Neuronal stem cell (in vitro differentiated cells): ENCODE data around the gene SNX19.

Experiments
- DNase-seq: peaks from one replicate; pipeline ENCODE4 v3.0.0-alpha.2; 2013; ENCODE audit warnings: low spot score
- H2AFZ ChIP-seq: one replicate; pipeline ENCODE4 v1.6.1; 2013; ENCODE audit warnings: mild to moderate bottlenecking, low read length, inconsistent platforms
- H2AK5ac ChIP-seq: 2 replicates; pipeline ENCODE4 v1.6.1; 2013; ENCODE audit warnings: low read depth, mild to moderate bottlenecking, inconsistent platforms, low read length, moderate library complexity, mixed read lengths
- H2BK120ac ChIP-seq: 2 replicates; pipeline ENCODE4 v1.6.1; 2013; ENCODE audit warnings: low read depth, mild to moderate bottlenecking, inconsistent platforms, low read length, moderate library complexity, mixed read lengths
- H2BK12ac ChIP-seq: one replicate; pipeline ENCODE4 v1.6.1; 2013; ENCODE audit warnings: low read length, inconsistent platforms
- H2BK15ac ChIP-seq: 2 replicates; pipeline ENCODE4 v1.6.1; 2013; ENCODE audit warnings: mild to moderate bottlenecking, low read length, inconsistent platforms, mixed read lengths
- H2BK5ac ChIP-seq: one replicate; pipeline ENCODE4 v1.6.1; 2013; ENCODE audit warnings: inconsistent platforms, mild to moderate bottlenecking, low read length, moderate library complexity
- H3K14ac ChIP-seq: one replicate; pipeline ENCODE4 v1.6.1; 2013; ENCODE audit warnings: low read length, inconsistent platforms
- H3K18ac ChIP-seq: 2 replicates; pipeline ENCODE4 v1.6.1; 2013; ENCODE audit warnings: low read length, inconsistent platforms
- H3K23ac ChIP-seq: 2 replicates; pipeline ENCODE4 v1.6.1; 2013; ENCODE audit warnings: low read depth, mild to moderate bottlenecking, mixed read lengths, low read length, inconsistent platforms; ENCODE audit not compliant: poor library complexity
- H3K27ac ChIP-seq: replicated peaks from 3 replicates; pipeline ENCODE4 v1.5.1; 2013; ENCODE audit warnings: low read length, inconsistent platforms
- H3K27me3 ChIP-seq, 3 experiments: 2 replicates each; pipeline ENCODE4 v1.6.1; 2013; ENCODE audit warnings: low read length in 3 of 3, mild to moderate bottlenecking in 2 of 3, inconsistent platforms in 1 of 3, low read depth in 1 of 3, mixed read lengths in 1 of 3, moderate library complexity in 1 of 3; ENCODE audit not compliant: control insufficient read depth in 3 of 3, insufficient read depth in 3 of 3
- H3K36me3 ChIP-seq, 2 donors: replicated peaks in 1 of 2; 2 replicates each; pipeline ENCODE4 v1.6.1; 2013; ENCODE audit warnings: low read length in 2 of 2; ENCODE audit not compliant: control insufficient read depth in 2 of 2, insufficient read depth in 2 of 2
- H3K4ac ChIP-seq: 2 replicates; pipeline ENCODE4 v1.6.1; 2013; ENCODE audit warnings: inconsistent platforms, mild to moderate bottlenecking, low read length, moderate library complexity
- H3K4me1 ChIP-seq, 2 donors: 1 replicate in 1 of 2; 2 replicates in 1 of 2; pipeline ENCODE4 v1.6.1; 2013; ENCODE audit warnings: low read length in 2 of 2, low read depth in 1 of 2; ENCODE audit not compliant: control insufficient read depth in 2 of 2, insufficient read depth in 1 of 2
- H3K4me2 ChIP-seq: one replicate; pipeline ENCODE4 v1.6.1; 2013; ENCODE audit warnings: mild to moderate bottlenecking, low read length, inconsistent platforms; ENCODE audit not compliant: insufficient read depth, poor library complexity, severe bottlenecking
- H3K4me3 ChIP-seq, 2 donors: 2 replicates each; pipeline ENCODE4 v1.5.1; 2013; ENCODE audit warnings: low read length in 2 of 2, mild to moderate bottlenecking in 2 of 2, inconsistent platforms in 1 of 2, moderate library complexity in 1 of 2
- H3K79me1 ChIP-seq: one replicate; pipeline ENCODE4 v1.6.1; 2013; ENCODE audit warnings: low read depth, mild to moderate bottlenecking, inconsistent platforms, low read length, moderate library complexity
- H3K9ac ChIP-seq: one replicate; pipeline ENCODE4 v1.6.1; 2013; ENCODE audit warnings: mild to moderate bottlenecking, low read depth, low read length, inconsistent platforms; ENCODE audit not compliant: poor library complexity
- H3K9me3 ChIP-seq, 2 donors: replicated peaks in 1 of 2; 2 replicates each; pipeline versions ENCODE3 to v1.6.1; 2013; ENCODE audit warnings: low read length in 2 of 2, mild to moderate bottlenecking in 2 of 2, inconsistent platforms in 1 of 2, low read depth in 1 of 2, mixed read lengths in 1 of 2, moderate library complexity in 1 of 2; ENCODE audit not compliant: control insufficient read depth in 2 of 2, insufficient read depth in 1 of 2
- H4K8ac ChIP-seq: one replicate; pipeline ENCODE4 v1.6.1; 2013; ENCODE audit warnings: low read depth, mild to moderate bottlenecking, inconsistent platforms, low read length, moderate library complexity
- H4K91ac ChIP-seq: one replicate; pipeline ENCODE4 v1.6.1; 2013; ENCODE audit warnings: low read length, low read depth, mild to moderate bottlenecking, inconsistent platforms; ENCODE audit not compliant: poor library complexity
- WGBS, 2 donors: extraction: QIAGEN DNeasy Blood & Tissue Kit; methylation state at CpG; one replicate each; pipeline ENCODE4 v1.1.7; 2013; ENCODE audit warnings: missing lambda C conversion rate in 2 of 2, mixed read lengths in 1 of 2; ENCODE audit not compliant: insufficient read length in 2 of 2, insufficient replicate concordance in 1 of 2; ENCODE audit errors: extremely low coverage in 2 of 2; 5-methylcytosine and 5-hydroxymethylcytosine counted together

Gene SNX19

DNA sequence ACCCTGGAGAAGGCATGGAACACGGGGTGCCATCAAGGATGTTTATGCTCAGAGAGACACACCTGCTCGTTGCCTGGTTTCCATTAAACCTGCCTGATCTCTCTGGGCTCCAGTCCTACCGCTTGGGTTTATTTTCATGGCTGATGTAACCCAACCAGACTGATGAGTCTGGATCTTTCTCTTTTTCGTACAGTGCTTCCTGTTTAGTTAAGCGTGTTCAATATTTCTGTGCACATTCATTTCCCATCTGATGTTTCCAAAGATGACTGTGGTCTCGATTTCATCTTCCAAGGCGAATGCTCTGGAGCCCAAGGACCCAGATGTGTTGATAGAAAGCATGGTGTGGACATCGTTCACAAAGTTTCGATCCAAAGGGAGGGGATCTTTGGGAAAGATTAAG, 84.3 kb downstream of the SNX19 start:
- H3K27me3 ChIP-seq = peaks cover 0 to 14% (median 0%) of the 10 kb centered on the region in 3 experiments

GRCh38 chr11:130831506-130831905, 84.8 kb downstream of the SNX19 start:
- H4K91ac ChIP-seq = no peak overlapping the region
- H4K8ac ChIP-seq = no peak overlapping the region
- WGBS, 2 donors = no CpG with 5 or more reads among the region's 7 CpGs
- H3K9me3 ChIP-seq = no peaks in the 10 kb centered on the region
- H2BK120ac ChIP-seq = no peak overlapping the region
- no peak overlapping the region for H3K4me2 ChIP-seq
- H3K9ac ChIP-seq = no peak overlapping the region
- H3K4me1 ChIP-seq = peaks cover 9 to 10% of the 10 kb centered on the region in 2 donors
- H3K79me1 ChIP-seq = no peaks in the 10 kb centered on the region
- H2BK12ac ChIP-seq = no peak overlapping the region
- H3K23ac ChIP-seq = no peak overlapping the region
- no peaks in the 10 kb centered on the region for H3K36me3 ChIP-seq
- H3K27ac ChIP-seq = no peak overlapping the region
- no peak overlapping the region for H3K4ac ChIP-seq
- no peak overlapping the region for H3K18ac ChIP-seq
- H3K14ac ChIP-seq = no peak overlapping the region
- no peak overlapping the region for H2BK15ac ChIP-seq
- H2AFZ ChIP-seq = peak overlapping the region; percentile 41
- H2BK5ac ChIP-seq = no peak overlapping the region
- no peak overlapping the region for H3K4me3 ChIP-seq
- DNase-seq = no peak
- H3K27me3 ChIP-seq = peaks cover 0 to 14% (median 0%) of the 10 kb centered on the region in 3 experiments
- peak overlapping the region; percentile 17 for H2AK5ac ChIP-seq

More for the DNA sequence above, 84.3 kb downstream of the SNX19 start:
- Histone ChIP-seq H3K9ac (no peak overlapping the region), H2AK5ac (no peak overlapping the region), H3K23ac (no peak overlapping the region), H2BK15ac (no peak overlapping the region), H3K9me3 (no peaks in the 10 kb centered on the region), H2BK5ac (no peak overlapping the region), H3K4ac (no peak overlapping the region), H2BK12ac (no peak overlapping the region), H3K18ac (no peak overlapping the region), H3K27ac (no peak overlapping the region), H2AFZ (peak overlapping the region; percentile 41), H3K4me3 (no peak overlapping the region), H3K4me1 (peaks cover 9 to 10% of the 10 kb centered on the region in 2 donors), H4K8ac (no peak overlapping the region), H3K79me1 (no peaks in the 10 kb centered on the region), H3K14ac (no peak overlapping the region), H3K36me3 (no peaks in the 10 kb centered on the region), H3K4me2 (no peak overlapping the region), H4K91ac (no peak overlapping the region), H2BK120ac (no peak overlapping the region)
- DNase-seq = no peak
- WGBS, 2 donors = no CpG with 5 or more reads among the region's 9 CpGs

DNA sequence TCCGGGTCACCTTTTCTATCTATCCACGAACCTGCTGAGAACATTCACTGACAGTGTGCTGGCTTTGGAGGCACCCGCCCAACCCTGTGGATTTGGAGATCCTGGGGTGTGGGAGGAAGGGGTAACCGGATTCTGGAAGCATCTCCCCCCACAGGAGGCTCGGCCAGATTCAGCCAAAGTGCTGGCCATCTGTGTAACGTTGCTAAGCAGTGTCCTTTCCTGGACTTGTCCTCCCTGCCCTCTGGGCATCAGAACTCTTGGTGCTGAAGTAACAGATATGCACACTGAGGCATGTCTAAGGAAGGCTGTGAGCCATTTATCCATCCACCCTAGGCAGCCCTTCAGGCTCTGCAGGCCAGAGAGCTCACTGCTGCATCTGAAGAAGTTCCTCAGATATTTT, 85.7 kb downstream of the SNX19 start:
- no peak for DNase-seq

GRCh38 chr11:130829920-130830511, 86.3 kb downstream of the SNX19 start:
- peaks cover 0 to 12% (median 0%) of the 10 kb centered on the region in 3 experiments for H3K27me3 ChIP-seq
- no peak overlapping the region for H2AFZ ChIP-seq
- no peak overlapping the region for H3K27ac ChIP-seq
- H3K4me3 ChIP-seq = no peak overlapping the region
- no peak overlapping the region for H3K9ac ChIP-seq
- H2BK12ac ChIP-seq = no peak overlapping the region
- H2BK5ac ChIP-seq = no peak overlapping the region
- H4K91ac ChIP-seq = no peak overlapping the region
- no CpG with 5 or more reads among the region's 6 CpGs for WGBS, 2 donors
- no peaks in the 10 kb centered on the region for H3K9me3 ChIP-seq
- no peak overlapping the region for H4K8ac ChIP-seq
- no peak overlapping the region for H2BK120ac ChIP-seq
- no peak overlapping the region for H2BK15ac ChIP-seq
- no peak overlapping the region for H3K4ac ChIP-seq
- no peak overlapping the region for H3K4me2 ChIP-seq
- DNase-seq = no peak
- H2AK5ac ChIP-seq = no peak overlapping the region
- no peaks in the 10 kb centered on the region for H3K36me3 ChIP-seq
- peak overlapping the region; percentile 11 for H3K18ac ChIP-seq
- no peaks in the 10 kb centered on the region for H3K79me1 ChIP-seq
- peaks cover 15 to 18% of the 10 kb centered on the region in 2 donors for H3K4me1 ChIP-seq
- H3K14ac ChIP-seq = no peak overlapping the region
- H3K23ac ChIP-seq = no peak overlapping the region

More for the DNA sequence above, 85.7 kb downstream of the SNX19 start:
- peaks cover 0 to 14% (median 0%) of the 10 kb centered on the region in 3 experiments for H3K27me3 ChIP-seq
- H3K23ac ChIP-seq = no peak overlapping the region
- H4K8ac ChIP-seq = no peak overlapping the region
- no peak overlapping the region for H2AFZ ChIP-seq
- H3K79me1 ChIP-seq = no peaks in the 10 kb centered on the region
- H2BK5ac ChIP-seq = no peak overlapping the region
- H3K4me3 ChIP-seq = no peak overlapping the region
- no peak overlapping the region for H2BK15ac ChIP-seq
- H3K27ac ChIP-seq = no peak overlapping the region
- H3K14ac ChIP-seq = no peak overlapping the region
- no peak overlapping the region for H3K18ac ChIP-seq
- peaks cover 11 to 13% of the 10 kb centered on the region in 2 donors for H3K4me1 ChIP-seq
- no peaks in the 10 kb centered on the region for H3K36me3 ChIP-seq
- H3K4ac ChIP-seq = no peak overlapping the region
- no peaks in the 10 kb centered on the region for H3K9me3 ChIP-seq
- H2BK120ac ChIP-seq = no peak overlapping the region
- H3K9ac ChIP-seq = no peak overlapping the region
- no CpG with 5 or more reads among the region's 6 CpGs for WGBS, 2 donors
- H2BK12ac ChIP-seq = no peak overlapping the region
- no peak overlapping the region for H2AK5ac ChIP-seq
- H4K91ac ChIP-seq = no peak overlapping the region
- H3K4me2 ChIP-seq = no peak overlapping the region
